WTC11 (cell line): ENCODE results near the gene WNT3.

Experiments
- CREB1 ChIP-seq: sonication (generic); formaldehyde crosslinking; IDR thresholded peaks from 2 replicates; pipeline ENCODE4 v1.8.0; 2023; ENCODE audit warnings: mild to moderate bottlenecking, missing genetic modification reagents
- JUN ChIP-seq: sonication (generic); formaldehyde crosslinking; IDR thresholded peaks from 2 replicates; pipeline ENCODE4 v1.8.0; 2023; ENCODE audit warnings: mild to moderate bottlenecking, missing genetic modification reagents
- SOX15 ChIP-seq: fragments of 250-450 bp; sonication (Bioruptor Pico); IDR thresholded peaks from 2 replicates; pipeline ENCODE4 v1.9.0; 2021; ENCODE audit warnings: mild to moderate bottlenecking
- TF ChIP-seq, protein P1 (sequence below): sonication (generic); formaldehyde crosslinking; IDR thresholded peaks from 2 replicates; pipeline ENCODE4 v1.8.0; 2022; ENCODE audit warnings: mild to moderate bottlenecking, missing genetic modification reagents
- TF ChIP-seq, protein P2 (sequence below): fragments of 200-600 bp; IDR thresholded peaks from 2 replicates; pipeline ENCODE4 v1.8.0; 2022; ENCODE audit warnings: antibody characterized with exemption
- TF ChIP-seq, protein P3 (sequence below): sonication (generic); formaldehyde crosslinking; IDR thresholded peaks from 2 replicates; pipeline ENCODE4 v1.8.1; 2023; ENCODE audit warnings: mild to moderate bottlenecking, missing genetic modification reagents, moderate library complexity
- TF ChIP-seq, protein P4 (sequence below): sonication (generic); formaldehyde crosslinking; IDR thresholded peaks from 2 replicates; pipeline ENCODE4 v1.8.1; 2022; ENCODE audit warnings: mild to moderate bottlenecking, moderate library complexity, missing genetic modification reagents
- TF ChIP-seq, protein P5 (sequence below): sonication (generic); formaldehyde crosslinking; IDR thresholded peaks from 2 replicates; pipeline ENCODE4 v1.8.1; 2022; ENCODE audit warnings: mild to moderate bottlenecking, missing genetic modification reagents, moderate library complexity, borderline replicate concordance

DNA sequence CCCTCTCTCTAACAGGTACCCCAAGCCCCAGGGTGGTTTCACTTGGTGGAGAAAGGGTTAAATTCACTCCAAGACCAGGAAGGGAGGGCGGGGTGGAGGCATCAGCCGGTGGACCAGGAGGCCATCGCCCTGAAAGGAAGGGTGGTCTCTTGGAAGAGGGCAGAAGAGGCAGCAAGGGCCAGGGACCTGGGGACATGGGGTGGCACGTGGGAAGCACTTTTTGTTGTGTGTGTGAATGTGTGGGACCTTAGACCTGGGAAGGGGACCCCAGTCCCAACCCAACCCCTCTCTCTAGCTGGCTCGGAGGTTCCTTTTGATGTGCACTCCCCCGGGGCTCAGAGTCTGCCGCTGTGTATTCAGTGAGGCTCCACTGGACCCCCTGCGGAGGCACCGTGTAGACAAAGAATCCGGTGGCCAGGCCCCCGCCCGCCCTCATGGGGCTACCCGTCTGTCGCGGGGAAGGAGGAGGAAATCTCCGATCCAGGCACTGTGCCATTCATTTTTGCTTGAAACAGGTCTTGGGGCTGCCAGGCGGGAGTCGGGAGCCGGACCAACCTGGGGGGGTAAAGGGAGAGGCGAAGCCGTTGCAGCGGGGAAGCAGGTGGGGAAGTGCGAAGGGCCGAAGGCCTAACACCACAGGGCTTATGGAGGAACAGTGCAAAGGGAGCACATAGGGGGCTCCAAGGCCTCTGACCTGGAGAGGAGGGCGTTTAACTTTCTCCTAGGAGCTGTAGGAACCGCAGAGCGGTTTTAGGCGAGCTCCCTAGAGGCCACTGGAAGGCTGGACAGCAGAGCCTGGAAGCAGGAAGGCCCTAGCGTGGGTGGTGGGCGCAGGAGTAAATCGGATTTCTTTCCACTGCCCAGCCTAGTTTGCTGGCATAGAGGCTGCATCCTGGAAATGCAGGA, 3.2 kb upstream of the WNT3 start:
- no peak for TF ChIP-seq CREB1 (CRISPR knock-in tag)
- TF ChIP-seq, protein P1, sequence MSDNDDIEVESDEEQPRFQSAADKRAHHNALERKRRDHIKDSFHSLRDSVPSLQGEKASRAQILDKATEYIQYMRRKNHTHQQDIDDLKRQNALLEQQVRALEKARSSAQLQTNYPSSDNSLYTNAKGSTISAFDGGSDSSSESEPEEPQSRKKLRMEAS (CRISPR knock-in tag): no peak
- TF ChIP-seq, protein P2, sequence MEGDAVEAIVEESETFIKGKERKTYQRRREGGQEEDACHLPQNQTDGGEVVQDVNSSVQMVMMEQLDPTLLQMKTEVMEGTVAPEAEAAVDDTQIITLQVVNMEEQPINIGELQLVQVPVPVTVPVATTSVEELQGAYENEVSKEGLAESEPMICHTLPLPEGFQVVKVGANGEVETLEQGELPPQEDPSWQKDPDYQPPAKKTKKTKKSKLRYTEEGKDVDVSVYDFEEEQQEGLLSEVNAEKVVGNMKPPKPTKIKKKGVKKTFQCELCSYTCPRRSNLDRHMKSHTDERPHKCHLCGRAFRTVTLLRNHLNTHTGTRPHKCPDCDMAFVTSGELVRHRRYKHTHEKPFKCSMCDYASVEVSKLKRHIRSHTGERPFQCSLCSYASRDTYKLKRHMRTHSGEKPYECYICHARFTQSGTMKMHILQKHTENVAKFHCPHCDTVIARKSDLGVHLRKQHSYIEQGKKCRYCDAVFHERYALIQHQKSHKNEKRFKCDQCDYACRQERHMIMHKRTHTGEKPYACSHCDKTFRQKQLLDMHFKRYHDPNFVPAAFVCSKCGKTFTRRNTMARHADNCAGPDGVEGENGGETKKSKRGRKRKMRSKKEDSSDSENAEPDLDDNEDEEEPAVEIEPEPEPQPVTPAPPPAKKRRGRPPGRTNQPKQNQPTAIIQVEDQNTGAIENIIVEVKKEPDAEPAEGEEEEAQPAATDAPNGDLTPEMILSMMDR: no peak
- TF ChIP-seq, protein P3, sequence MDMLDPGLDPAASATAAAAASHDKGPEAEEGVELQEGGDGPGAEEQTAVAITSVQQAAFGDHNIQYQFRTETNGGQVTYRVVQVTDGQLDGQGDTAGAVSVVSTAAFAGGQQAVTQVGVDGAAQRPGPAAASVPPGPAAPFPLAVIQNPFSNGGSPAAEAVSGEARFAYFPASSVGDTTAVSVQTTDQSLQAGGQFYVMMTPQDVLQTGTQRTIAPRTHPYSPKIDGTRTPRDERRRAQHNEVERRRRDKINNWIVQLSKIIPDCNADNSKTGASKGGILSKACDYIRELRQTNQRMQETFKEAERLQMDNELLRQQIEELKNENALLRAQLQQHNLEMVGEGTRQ (CRISPR knock-in tag): peak; percentile 1; the same call in 1 of the 2 replicates
- TF ChIP-seq, protein P4, sequence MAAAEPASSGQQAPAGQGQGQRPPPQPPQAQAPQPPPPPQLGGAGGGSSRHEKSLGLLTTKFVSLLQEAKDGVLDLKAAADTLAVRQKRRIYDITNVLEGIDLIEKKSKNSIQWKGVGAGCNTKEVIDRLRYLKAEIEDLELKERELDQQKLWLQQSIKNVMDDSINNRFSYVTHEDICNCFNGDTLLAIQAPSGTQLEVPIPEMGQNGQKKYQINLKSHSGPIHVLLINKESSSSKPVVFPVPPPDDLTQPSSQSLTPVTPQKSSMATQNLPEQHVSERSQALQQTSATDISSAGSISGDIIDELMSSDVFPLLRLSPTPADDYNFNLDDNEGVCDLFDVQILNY: no peak
- no peak for TF ChIP-seq SOX15 (CRISPR knock-in tag)
- TF ChIP-seq JUN (CRISPR knock-in tag): no peak
- TF ChIP-seq, protein P5, sequence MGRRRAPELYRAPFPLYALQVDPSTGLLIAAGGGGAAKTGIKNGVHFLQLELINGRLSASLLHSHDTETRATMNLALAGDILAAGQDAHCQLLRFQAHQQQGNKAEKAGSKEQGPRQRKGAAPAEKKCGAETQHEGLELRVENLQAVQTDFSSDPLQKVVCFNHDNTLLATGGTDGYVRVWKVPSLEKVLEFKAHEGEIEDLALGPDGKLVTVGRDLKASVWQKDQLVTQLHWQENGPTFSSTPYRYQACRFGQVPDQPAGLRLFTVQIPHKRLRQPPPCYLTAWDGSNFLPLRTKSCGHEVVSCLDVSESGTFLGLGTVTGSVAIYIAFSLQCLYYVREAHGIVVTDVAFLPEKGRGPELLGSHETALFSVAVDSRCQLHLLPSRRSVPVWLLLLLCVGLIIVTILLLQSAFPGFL (CRISPR knock-in tag): no peak
